Spleen (tissue), 11 donors: ENCODE measurements around the gene PSAPL1. TPM values are rescaled to one million over a fixed set of nuclear protein-coding genes. Genes with fewer than 3 reads are reported as not detected.

ENCODE experiments used
- DNase-seq: peaks from one replicate; pipeline ENCODE4 v3.0.0-alpha.2; 2020
- H3K27ac ChIP-seq, 8 donors: fragments of 200-600 bp; sonication (generic) in 7 of 8; 1 replicate in 4 of 8; 2 replicates in 4 of 8; pipeline versions ENCODE4 v1.5.0 to v1.8.0; 2016 to 2021; ENCODE audit warnings: inconsistent platforms in 4 of 8, mild to moderate bottlenecking in 4 of 8, moderate library complexity in 1 of 8
- H3K27me3 ChIP-seq, 7 donors: fragments of 200-600 bp; sonication (generic) in 6 of 7; replicated peaks in 1 of 7; 1 replicate in 4 of 7; 2 replicates in 3 of 7; pipeline versions ENCODE4 v1.5.0 to v1.8.0; 2016 to 2021; ENCODE audit warnings: inconsistent platforms in 3 of 7, mild to moderate bottlenecking in 1 of 7
- H3K36me3 ChIP-seq, 6 donors: fragments of 200-600 bp; sonication (generic) in 5 of 6; 1 replicate in 4 of 6; 2 replicates in 2 of 6; pipeline versions ENCODE4 v1.5.0 to v1.8.0; 2016 to 2021; ENCODE audit warnings: inconsistent platforms in 2 of 6
- H3K4me1 ChIP-seq, 6 donors: fragments of 200-600 bp; sonication (generic) in 5 of 6; 1 replicate in 3 of 6; 2 replicates in 3 of 6; pipeline versions ENCODE4 v1.5.0 to v1.8.0; 2016 to 2021; ENCODE audit warnings: inconsistent platforms in 3 of 6
- H3K4me3 ChIP-seq, 8 donors: fragments of 200-600 bp; sonication (generic) in 7 of 8; 1 replicate in 4 of 8; 2 replicates in 4 of 8; pipeline versions ENCODE4 v1.5.0 to v1.8.0; 2016 to 2021; ENCODE audit warnings: inconsistent platforms in 4 of 8, mild to moderate bottlenecking in 4 of 8, moderate library complexity in 2 of 8
- H3K9me3 ChIP-seq, 8 donors: fragments of 200-600 bp; sonication (generic) in 7 of 8; 1 replicate in 4 of 8; 2 replicates in 4 of 8; pipeline versions ENCODE4 v1.5.0 to v1.8.0; 2016 to 2021; ENCODE audit warnings: inconsistent platforms in 4 of 8
- POLR2A ChIP-seq, 3 donors: fragments of 450-650 bp; IDR thresholded peaks; one replicate each; pipeline ENCODE4 v1.5.1; 2017; ENCODE audit warnings: antibody characterized with exemption in 3 of 3, mild to moderate bottlenecking in 1 of 3
- POLR2AphosphoS5 ChIP-seq, 3 donors: sonication (generic); formaldehyde crosslinking; IDR thresholded peaks; one replicate each; pipeline ENCODE4 v1.5.1; 2017; ENCODE audit warnings: antibody characterized with exemption in 3 of 3
- WGBS, 5 donors: extraction: QIAGEN DNeasy Blood & Tissue Kit in 3 of 5; methylation state at CpG; one replicate each; pipeline versions ENCODE4 v1.1.5 to v1.1.7; 2013 to 2018; 5-methylcytosine and 5-hydroxymethylcytosine counted together
- intact Hi-C: fragments of 100-400 bp; cut with DNase I; formaldehyde crosslinking; loops from one replicate; pipeline ENCODE4 v1.15.0; 2023; ENCODE audit warnings: low total_unique reads
- polyA plus RNA-seq, 3 donors: library from polyadenylated mRNA; stranded (reverse); fragments of 200-250 nt; gene quantifications; one replicate each; pipeline ENCODE4 v1.2.1, GENCODE V29; 2013
- total RNA-seq, 7 donors: library from RNA; depleted of rRNA in 3 of 7; stranded (reverse); fragments of >200 nt in 3 of 7; fragmentation: NEBNext Ultra II Directional in 4 of 7; extraction: Animal tissue kit (Norgen Biotek cat#: 25700) in 4 of 7; gene quantifications; one replicate each; pipeline versions ENCODE4 v1.1.0 to v1.2.1, GENCODE V29; 2016 to 2021
- TF ChIP-seq, protein P1 (sequence below), 11 experiments: fragments of 200-600 bp in 7 of 11; fragments of 450-650 bp in 4 of 11; sonication (generic) in 4 of 11; IDR thresholded peaks in 8 of 11; conservative IDR thresholded peaks in 3 of 11; 1 replicate in 7 of 11; 2 replicates in 4 of 11; pipeline versions ENCODE4 v1.4.0 to v1.8.0; 2016 to 2021; ENCODE audit warnings: antibody characterized with exemption in 11 of 11, inconsistent platforms in 4 of 11, mild to moderate bottlenecking in 1 of 11
- donor health status: healthy with polysubstance abuse.
- donor health status: DM: no; HTN: no; CAD: no; lungs with moderate emphysema.
- donor health status: DM: no; HTN: no; CAD: no.
- donor health status: Bipolar disorder and iron deficiency.
- donor health status: healthy.
- donor health status: DM: no; HTN: no; CAD: no.
- donor health status: DM: yes; HTN: yes; CAD: no.

Gene PSAPL1
- total and polyA plus RNA-seq, 10 donors, result not detected

DNA sequence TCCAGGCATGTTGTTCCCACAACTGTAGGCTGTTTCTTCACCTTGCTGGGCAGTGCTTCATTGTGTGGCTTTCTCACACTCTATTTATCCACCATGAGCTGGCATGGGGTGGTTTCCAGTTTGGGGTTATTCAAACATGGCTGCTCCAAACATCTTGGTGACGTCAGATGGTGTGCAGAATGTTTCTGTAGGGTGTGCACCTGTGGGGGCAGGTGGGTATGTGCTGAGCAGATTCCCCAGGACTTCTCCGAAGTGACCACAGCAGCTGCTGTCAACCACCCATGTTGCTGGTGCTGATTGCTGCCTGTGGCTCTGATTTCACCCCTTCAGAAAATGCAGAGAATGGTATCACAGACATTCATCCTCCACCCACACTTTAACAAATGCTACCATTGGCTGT is 5.0 kb upstream of the PSAPL1 start:
- WGBS, 5 donors, result 74 to 91% (median 88%) methylated on average over 2 of the region's 2 CpGs
- intact Hi-C loops, result no loop called here
- no peaks in the 10 kb centered on the region for H3K9me3 ChIP-seq

DNA sequence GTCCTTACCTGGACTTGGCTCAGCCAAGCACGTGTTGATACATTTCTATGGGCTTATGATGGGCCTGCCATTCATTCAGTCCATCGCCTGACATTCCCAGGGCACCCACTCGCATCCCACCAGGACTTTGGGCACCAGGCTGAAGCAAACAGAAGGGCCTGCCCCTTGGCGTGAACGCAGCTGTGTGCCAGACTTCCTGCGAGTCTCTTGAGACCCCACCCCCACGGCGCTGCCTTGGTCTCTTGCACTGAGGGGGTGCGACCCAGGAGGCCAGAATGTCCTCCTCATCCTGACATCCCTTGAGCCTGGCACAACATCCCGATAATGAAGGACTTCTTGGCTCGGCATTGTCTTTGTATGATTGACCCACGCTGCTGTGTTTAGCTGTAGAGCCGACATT is 1.5 kb upstream of the PSAPL1 start:
- Histone ChIP-seq H3K36me3 (no peaks in the 10 kb centered on the region), H3K4me1 (peaks cover 0 to 12% (median 0%) of the 10 kb centered on the region in 6 donors), H3K27me3 (peaks cover 0 to 46% (median 0%) of the 10 kb centered on the region in 7 donors), H3K27ac (no peak overlapping the region), H3K9me3 (no peaks in the 10 kb centered on the region), H3K4me3 (no peak overlapping the region)
- WGBS, 5 donors, result 40 to 87% (median 81%) methylated on average over 2 to 13 of the region's 13 CpGs
- no peak for DNase-seq
- TF ChIP-seq, protein P1, sequence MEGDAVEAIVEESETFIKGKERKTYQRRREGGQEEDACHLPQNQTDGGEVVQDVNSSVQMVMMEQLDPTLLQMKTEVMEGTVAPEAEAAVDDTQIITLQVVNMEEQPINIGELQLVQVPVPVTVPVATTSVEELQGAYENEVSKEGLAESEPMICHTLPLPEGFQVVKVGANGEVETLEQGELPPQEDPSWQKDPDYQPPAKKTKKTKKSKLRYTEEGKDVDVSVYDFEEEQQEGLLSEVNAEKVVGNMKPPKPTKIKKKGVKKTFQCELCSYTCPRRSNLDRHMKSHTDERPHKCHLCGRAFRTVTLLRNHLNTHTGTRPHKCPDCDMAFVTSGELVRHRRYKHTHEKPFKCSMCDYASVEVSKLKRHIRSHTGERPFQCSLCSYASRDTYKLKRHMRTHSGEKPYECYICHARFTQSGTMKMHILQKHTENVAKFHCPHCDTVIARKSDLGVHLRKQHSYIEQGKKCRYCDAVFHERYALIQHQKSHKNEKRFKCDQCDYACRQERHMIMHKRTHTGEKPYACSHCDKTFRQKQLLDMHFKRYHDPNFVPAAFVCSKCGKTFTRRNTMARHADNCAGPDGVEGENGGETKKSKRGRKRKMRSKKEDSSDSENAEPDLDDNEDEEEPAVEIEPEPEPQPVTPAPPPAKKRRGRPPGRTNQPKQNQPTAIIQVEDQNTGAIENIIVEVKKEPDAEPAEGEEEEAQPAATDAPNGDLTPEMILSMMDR (IDR thresholded peaks at IDR 0.05 in 8 of 11, conservative IDR thresholded peaks at IDR 0.05 in 3 of 11), result no peak
- TF ChIP-seq POLR2A (IDR thresholded peaks at IDR 0.05), result no peak
- TF ChIP-seq POLR2AphosphoS5 (IDR thresholded peaks at IDR 0.05), result no peak
- intact Hi-C loops, result no loop called here

More for the DNA sequence above, 5.0 kb upstream of the PSAPL1 start:
- Histone ChIP-seq H3K27ac (no peak overlapping the region), H3K4me1 (peaks cover 0 to 11% (median 0%) of the 10 kb centered on the region in 6 donors), H3K27me3 (peaks cover 0 to 52% (median 0%) of the 10 kb centered on the region in 7 donors), H3K4me3 (no peak overlapping the region), H3K36me3 (no peaks in the 10 kb centered on the region)
- DNase-seq, result no peak
- TF ChIP-seq, protein P1 (IDR thresholded peaks at IDR 0.05 in 8 of 11, conservative IDR thresholded peaks at IDR 0.05 in 3 of 11), result no peak
- no peak for TF ChIP-seq POLR2AphosphoS5 (IDR thresholded peaks at IDR 0.05)
- TF ChIP-seq POLR2A (IDR thresholded peaks at IDR 0.05), result no peak

DNA sequence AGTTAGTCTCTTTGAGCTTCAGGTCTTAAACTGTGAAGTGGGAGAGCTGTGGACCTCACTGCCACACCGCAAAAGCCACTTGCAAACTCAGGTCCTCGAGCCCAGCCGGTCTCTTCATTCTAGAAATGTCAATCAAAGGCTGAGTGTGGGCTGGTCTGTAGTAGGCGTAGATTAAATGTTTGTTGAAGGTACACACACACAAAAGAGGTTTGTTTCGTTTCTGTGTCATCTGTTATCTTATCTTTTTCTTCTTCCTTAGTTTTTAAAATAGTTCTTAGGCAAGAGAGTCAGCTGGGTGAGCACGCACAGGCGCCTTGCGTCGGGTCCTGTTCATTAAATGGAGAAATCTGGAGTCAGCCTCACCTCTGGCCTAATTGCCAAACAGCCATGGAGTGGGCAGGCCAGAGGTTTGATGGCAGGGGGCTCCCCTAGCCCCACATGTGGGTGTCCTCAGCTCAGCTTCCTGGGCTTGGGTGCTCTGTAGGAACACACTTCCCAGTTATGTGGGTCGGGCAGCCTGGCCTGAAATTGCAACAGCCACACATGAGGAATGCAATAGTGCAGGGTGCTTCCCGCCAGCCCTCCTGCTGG is 836 bp upstream of the PSAPL1 start:
- 66 to 75% (median 68%) methylated on average over 9 to 11 of the region's 11 CpGs for WGBS, 5 donors
- DNase-seq, result no peak

DNA sequence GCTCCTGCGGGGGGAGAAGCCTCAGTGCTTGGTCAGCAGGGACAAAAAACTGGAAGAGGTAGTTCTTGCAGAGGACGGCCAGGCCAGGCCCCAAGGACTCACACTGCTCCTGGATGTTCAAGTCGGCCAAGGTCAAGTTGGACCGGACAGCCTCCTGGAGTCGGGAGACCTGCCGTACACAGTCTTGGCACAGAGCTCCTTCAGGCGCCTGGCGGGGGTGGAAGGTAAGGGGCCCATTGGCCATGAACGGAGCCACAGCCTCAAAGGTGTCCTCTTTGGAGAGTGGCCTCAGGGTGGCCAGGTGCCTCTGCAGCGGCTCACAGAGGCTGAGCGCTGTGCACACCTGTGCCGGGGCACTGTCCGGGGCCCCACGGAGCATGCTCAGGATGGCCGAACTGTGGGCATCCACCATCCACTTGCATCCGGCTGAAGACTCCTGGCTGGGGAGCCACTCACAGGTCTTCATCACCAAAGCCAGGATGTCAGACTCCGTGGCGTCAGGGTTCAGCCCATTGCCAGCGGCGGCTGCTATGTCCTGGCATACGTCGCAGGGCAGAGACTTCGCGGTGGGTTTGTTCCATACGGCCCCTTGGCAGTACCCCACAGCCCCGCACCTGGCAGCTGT is 477 bp downstream of the PSAPL1 start:
- Histone ChIP-seq H3K9me3 (no peaks in the 10 kb centered on the region), H3K36me3 (no peaks in the 10 kb centered on the region), H3K4me1 (peaks cover 0 to 12% (median 0%) of the 10 kb centered on the region in 6 donors), H3K27me3 (peaks cover 0 to 31% (median 0%) of the 10 kb centered on the region in 7 donors), H3K4me3 (no peak overlapping the region), H3K27ac (no peak overlapping the region)
- intact Hi-C loops, result no loop called here
- no peak for DNase-seq
- TF ChIP-seq POLR2A (IDR thresholded peaks at IDR 0.05) (no peak), POLR2AphosphoS5 (IDR thresholded peaks at IDR 0.05) (no peak)
- TF ChIP-seq, protein P1 (IDR thresholded peaks at IDR 0.05 in 8 of 11, conservative IDR thresholded peaks at IDR 0.05 in 3 of 11), result no peak
- WGBS, 5 donors, result 85 to 91% (median 86%) methylated on average over 13 to 26 of the region's 26 CpGs

More for the DNA sequence above, 836 bp upstream of the PSAPL1 start:
- TF ChIP-seq, protein P1 (IDR thresholded peaks at IDR 0.05 in 8 of 11, conservative IDR thresholded peaks at IDR 0.05 in 3 of 11), result no peak
- TF ChIP-seq POLR2A (IDR thresholded peaks at IDR 0.05), result no peak
- no peak for TF ChIP-seq POLR2AphosphoS5 (IDR thresholded peaks at IDR 0.05)
- Histone ChIP-seq H3K36me3 (no peaks in the 10 kb centered on the region), H3K27ac (no peak overlapping the region), H3K9me3 (no peaks in the 10 kb centered on the region), H3K4me3 (no peak overlapping the region), H3K4me1 (peaks cover 0 to 12% (median 0%) of the 10 kb centered on the region in 6 donors), H3K27me3 (peaks cover 0 to 39% (median 0%) of the 10 kb centered on the region in 7 donors)
- intact Hi-C loops, result no loop called here
